SKM-1 (cell line): ENCODE data around the gene MAP3K21.

Experiments
- DNase-seq: peaks from one replicate; lab custom pipeline; 2025; ENCODE audit not compliant: unreplicated experiment; lab: John Stamatoyannopoulos, UW

MAP3K21 gene

GRCh38 chr1:233357595-233358397 is 30.3 kb downstream of the MAP3K21 start:
- no peak for DNase-seq

DNA sequence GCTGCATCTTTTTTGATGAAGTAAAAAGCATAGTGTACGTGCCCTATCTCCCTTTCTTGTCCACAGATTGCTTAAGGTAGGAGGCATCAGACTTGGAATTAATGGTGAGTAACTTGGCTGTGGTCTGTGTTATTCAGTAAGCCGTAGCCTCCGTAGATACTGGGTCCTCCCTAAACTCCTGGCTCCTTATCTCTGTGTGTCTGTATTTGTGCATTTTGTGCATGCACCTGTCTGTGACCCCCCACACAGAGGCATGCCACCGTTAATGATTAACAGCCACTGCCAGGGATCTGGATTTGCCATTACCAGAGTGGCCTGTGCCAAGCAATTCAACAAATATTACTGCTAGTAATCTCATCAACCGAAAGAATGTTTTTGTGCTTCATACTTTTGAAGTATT is 31.9 kb downstream of the MAP3K21 start:
- DNase-seq = no peak

GRCh38 chr1:233359905-233360304 is 32.4 kb downstream of the MAP3K21 start:
- no peak for DNase-seq

GRCh38 chr1:233360525-233361102 is 33.1 kb downstream of the MAP3K21 start:
- DNase-seq = no peak

- no peak for DNase-seq
Observed at GRCh38 chr1:233361876-233362275, 34.4 kb downstream of the MAP3K21 start.

DNA sequence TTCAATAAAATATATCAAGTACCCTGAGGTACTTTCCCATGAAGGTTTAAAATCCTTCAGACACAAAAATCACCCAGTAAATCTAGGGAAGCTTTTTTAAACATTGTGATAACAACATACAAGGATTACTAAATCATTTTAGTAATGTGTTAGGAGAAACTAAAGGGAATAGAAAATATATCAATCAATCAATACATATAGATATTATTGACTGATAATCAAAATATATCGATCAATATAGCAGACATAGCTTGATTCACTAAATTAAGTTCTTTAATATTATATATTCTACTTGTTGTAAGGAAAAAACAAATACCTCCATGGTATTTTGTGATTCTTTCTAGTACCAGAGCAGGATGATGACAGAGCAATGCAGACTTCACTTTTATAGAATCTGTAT is 35.2 kb downstream of the MAP3K21 start:
- no peak for DNase-seq

GRCh38 chr1:233364026-233364425 is 36.5 kb downstream of the MAP3K21 start:
- no peak for DNase-seq

DNA sequence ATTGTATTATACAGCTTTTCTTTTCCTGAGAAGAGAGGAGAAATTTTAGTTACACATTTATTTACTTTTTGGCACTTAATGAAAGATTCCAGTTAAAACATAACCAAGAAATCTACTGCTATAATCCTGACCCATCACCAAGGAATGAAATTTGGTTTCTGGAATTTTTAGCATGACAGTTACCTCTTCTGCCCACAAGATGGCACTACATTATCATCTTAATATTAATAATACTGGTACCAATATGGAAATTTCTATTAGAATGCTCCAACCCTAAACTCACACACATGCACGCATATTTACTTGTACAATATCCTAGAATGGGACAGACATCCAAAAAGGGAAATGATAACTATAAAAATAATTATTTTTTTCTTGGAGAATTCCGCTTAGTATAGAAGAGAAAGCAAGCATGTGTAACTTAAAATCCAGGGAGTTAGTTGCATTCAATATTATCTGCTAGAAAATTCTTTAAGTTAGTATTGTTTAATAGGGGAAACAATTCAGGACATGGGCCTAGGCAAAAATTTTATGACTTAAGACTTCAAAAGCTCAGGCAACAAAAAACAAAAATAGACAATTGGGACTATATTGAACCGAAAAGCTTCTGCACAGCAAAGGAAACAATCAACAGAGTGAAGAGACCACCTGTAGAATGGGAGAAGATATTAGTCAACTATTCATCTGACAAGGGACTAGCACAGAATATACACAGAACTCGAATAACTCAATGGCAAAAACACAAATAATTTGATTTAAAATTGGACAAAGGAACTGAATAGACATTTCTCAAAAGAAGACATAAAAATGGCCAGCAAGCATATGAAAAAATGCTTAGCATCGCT is 37.4 kb downstream of the MAP3K21 start:
- DNase-seq = no peak

DNA sequence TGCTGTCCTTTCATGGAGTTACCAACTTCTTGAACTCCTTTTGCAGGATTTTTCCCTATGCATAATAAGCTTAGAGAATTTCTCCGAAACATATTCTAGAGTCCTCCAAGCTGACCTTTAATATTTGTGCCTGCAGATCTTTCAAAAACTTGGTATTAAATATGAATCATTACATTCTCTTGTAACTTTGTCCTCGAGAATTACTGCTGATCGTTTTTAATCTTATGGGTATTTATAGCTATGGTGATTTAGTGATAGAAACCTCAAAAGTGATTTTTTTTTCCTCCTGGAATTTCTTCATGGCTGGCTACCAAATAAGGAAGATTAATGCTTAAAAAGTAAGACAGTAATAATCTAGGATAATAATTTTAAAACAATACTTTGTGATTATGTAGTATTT is 39.1 kb downstream of the MAP3K21 start:
- DNase-seq = no peak

DNA sequence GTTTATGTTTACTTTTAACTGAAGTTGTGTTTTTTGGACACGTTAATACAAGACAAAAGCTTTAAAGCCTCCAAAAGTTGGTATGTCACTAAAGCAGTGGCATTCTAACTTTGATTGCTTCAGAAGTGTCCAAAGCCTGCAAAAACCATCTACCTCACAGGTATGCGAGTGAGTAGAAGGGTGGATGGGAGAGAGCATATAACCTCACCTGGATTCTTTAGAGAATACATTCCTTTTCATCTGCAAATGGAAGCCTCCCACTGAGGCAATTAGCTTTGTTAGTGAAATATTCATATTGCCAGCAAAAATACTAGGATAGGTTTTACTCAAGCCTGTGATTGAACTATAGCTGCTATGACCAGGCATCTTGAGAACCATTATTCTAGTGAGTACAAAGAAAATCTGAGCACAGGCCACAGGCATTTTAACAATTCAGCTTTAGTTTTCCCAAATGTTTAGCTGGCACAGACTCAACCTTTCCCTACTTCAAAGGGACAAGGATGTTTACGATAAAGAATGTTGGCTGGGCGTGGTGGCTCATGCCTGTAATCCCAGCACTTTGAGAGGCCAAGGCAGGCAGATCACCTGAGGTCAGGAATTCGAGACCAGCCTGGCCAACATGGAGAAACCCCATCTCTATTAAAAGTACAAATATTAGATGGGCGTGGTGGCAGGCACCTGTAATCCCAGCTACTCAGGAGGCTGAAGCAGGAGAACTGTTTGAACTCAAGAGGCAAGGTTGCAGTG is 39.7 kb downstream of the MAP3K21 start:
- no peak for DNase-seq

GRCh38 chr1:233368106-233368788 is 40.7 kb downstream of the MAP3K21 start:
- DNase-seq = no peak

DNA sequence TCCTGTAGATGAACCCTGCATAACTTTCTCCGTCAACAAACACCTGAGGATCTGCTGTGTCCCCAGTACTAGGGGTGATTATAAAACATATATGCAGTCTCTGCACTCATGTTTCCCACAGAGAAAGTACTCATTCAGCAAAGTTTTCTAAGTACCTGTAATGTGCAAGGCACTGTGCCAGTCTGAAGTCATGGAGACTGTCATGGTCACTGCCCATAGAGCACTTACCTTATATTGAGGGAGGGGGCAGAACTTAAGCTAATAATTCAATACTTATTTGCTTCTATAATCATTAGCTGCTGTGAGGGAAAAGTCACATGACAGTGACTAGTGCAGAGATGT is 41.2 kb downstream of the MAP3K21 start:
- DNase-seq = no peak

- no peak for DNase-seq
Observed at GRCh38 chr1:233372218-233373120, 44.9 kb downstream of the MAP3K21 start.

DNA sequence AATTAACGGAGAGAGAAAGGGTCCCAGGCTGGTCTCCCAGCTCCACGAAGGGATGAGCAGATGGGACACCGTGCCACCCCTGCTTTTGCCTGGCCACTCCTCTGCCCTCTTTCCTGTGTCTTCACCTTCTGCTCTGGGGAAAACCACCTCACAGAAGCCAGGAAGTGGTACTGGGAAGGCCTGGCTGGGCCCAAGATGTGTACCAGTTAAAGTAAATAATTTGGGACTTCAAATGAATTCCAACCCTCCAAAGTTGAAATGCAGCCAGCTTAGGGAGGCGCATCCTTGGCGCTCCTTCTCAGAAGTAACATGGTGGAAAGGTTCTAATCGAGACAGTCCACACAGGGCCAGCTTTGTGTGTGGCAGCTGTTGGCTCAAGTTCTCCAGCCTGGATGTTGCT is 45.7 kb downstream of the MAP3K21 start:
- DNase-seq = no peak

DNA sequence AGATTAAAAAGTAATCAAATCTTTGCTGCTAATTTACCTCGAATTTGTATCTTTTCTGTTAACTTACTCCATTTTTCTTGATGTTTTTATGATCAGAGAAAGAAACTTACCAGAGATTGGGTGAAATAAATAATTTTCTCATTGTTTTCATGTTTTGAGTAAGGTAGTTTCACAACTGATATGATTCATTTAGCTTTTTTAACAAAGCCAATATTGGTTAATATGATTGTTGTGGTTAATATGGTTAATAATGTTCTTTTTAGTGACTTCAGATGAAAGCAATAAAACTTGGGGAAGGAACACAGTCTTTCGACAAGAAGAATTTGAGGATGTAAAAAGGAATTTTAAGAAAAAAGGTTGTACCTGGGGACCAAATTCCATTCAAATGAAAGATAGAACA is 48.1 kb downstream of the MAP3K21 start:
- DNase-seq = no peak

DNA sequence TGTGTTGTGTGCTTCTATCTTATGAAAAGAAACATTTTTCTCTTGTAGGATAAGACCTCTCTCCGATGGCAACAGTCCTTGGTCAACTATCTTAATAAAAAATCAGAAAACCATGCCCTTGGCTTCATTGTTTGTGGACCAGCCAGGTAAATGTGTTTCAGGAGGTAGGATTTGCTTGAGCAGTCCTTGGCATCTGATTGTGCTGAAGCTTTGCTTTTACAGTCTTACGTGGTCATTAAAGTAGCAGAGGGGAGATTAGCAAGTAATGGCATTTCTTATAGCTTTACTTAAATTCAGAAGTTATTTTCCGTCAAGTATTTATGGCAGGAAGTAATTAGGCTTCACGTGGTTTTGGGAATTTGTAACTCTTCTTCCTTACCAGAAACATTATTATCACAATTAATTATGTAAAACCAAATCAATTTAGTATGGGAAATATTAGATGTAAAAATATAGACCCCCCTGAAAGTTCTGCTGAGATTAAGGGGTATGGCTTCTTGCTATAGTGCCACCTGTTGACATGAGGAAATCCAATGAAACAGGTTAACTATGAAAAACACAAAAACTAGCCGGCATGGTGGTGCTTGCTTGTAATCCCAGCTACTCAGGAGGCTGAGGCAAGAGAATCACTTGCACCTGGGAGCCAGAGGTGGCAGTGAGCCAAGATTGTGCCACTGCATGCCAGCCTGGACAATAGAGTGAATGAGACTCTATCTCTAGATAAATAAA is 49.0 kb downstream of the MAP3K21 start:
- no peak for DNase-seq

DNA sequence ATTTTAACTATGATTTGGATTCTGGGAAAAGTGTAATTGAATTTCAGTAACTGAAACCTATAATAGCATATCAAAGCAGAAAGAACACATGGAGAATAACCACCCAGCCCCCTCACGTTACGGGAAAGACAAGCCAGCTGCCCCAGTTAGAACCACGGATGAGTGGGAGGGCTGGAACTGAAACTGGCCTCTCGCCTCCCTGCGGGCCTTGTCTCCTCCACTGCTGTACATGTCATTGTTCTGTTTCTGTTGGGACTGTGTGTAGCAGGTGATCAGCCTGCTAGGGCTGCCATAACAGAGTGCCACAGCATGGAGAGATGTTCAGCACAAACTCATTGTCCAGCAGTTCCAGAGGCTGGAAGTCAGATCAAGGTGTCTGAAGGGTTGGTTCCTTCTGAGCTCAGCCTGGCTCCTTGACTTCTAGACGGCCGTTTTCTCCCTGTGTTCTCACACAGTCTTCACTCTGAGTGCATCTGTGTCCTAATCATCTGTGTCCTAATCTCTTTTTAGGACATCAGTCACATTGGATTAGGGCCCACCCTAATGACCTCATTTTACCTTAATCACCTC is 52.4 kb downstream of the MAP3K21 start:
- DNase-seq = no peak

GRCh38 chr1:233381806-233382205 is 54.3 kb downstream of the MAP3K21 start:
- DNase-seq = no peak

DNA sequence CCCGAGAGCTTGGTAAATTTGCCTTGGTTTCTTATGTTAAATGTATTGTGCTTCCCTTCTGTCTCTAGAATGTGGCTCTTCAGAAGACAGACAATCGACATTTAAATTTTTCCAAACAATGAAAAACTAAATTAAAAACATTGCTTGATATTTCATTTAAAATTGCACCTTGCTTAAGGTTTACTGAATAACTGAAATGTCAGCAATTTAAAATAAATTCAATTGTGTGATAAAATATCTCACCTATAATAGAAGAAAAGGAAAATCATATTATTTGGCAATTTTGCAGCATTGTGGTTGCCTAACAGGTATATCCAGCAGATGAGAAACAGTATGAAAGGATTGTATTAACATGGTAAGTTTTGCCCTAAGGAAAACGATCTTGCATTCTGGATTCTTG is 56.5 kb downstream of the MAP3K21 start:
- no peak for DNase-seq
